NCI-H226 (cell line): ENCODE results near the gene EGR4.
A peak's percentile ranks its signal among the peaks of the same experiment; 100 is the strongest.

Experiments used
- DNase-seq: peaks from one replicate; pipeline ENCODE4 v3.0.0-alpha.2; 2015

Gene EGR4

DNA sequence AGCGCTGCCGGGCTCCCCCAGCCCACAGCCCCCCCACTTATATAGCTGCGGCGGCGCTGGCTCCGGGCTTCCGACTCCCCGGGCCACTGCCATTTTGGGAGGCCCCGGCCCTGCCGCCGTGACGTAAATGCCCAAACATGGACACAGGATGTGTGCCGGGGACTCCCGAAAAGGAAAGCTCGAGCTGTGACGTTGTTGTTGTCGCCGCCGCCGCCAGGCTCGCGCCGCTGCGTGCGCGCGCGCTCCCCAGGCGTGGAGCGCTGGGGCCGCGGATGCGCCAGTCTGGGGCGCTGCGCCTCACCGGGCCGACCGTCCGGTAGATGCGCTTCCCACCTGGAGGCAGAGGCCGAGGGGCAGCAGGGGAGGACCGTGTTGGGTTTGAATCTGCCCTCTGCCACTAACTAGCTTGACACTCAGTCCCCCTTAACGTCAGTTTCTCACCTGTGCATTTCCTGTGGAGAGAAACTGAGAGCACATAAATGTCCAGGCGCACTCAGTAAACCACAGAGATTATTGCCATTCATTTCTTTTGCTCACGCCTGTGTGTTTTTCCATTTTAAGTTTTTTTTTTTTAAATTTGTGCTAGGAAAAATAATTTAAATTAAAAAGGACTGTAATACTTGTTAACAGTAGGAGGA lies at the start of gene EGR4:
TSS of gene EGR4 (minus strand) at position 15 of the 638 bp plus-strand sequence. CDS start 231 bp downstream, outside the sequence.
- no peak for DNase-seq

DNA sequence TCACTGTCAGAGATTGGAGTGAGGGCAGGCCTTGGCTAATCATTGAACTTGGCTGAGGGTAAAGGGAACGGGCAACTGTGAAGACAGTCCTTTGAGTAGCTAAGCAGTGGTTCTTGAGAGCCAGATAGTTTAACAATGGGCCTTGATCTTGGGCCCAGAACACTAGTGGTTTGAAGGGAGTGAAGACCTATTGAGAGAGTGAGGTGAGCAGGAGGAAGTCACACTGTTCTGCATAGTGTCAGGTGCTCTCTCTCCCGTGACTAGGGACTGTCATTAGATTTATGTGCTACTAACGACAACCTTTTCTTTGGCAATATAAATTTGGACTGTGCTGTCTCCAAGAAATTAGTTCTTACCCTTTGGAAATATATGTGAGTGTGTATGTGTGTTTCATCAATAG lies 47.7 kb upstream of the EGR4 start:
- no peak for DNase-seq

- no peak for DNase-seq
Observed at GRCh38 chr2:73339201-73339600, 45.9 kb upstream of the EGR4 start.

DNA sequence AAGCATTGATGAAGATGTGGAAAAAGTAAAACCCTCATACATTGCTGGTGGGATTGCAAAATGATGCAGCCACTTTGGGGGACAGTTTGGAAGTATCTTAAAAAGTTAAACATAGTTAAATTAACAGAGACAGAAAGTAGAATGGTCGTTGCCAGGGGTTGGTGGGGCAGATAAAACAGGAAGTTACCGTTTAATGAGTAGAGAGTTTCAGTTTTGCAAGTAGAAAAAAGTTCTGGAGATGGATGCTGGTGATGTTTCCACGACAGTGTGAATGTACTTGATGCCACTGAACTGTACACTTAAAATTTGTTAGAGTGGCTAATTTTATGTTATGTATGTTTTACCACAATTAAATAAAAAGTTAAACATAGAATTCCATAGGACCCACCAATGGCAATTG lies 44.5 kb upstream of the EGR4 start:
- no peak for DNase-seq

GRCh38 chr2:73334620-73335019 lies 41.3 kb upstream of the EGR4 start:
- DNase-seq = no peak

DNA sequence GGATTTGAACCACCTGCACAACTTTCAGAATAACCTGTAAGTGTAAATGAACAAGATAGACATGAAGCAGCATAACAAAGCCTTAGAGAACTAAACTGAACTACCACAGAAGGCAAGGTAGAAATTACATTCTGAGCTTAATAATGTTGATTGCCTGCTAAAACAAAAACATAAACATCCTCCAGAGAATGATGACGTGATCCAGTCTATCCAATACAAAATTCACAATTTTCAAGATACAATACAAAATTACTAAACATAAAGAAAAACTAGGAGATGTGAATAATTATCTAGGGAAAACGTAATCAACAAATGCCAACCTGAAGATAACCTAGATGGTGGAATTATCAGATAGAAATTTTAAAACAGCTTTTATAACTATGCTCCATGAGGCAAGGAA lies 40.7 kb upstream of the EGR4 start:
- DNase-seq = no peak

- no peak for DNase-seq
Observed at GRCh38 chr2:73333564-73333963, 40.2 kb upstream of the EGR4 start.

DNA sequence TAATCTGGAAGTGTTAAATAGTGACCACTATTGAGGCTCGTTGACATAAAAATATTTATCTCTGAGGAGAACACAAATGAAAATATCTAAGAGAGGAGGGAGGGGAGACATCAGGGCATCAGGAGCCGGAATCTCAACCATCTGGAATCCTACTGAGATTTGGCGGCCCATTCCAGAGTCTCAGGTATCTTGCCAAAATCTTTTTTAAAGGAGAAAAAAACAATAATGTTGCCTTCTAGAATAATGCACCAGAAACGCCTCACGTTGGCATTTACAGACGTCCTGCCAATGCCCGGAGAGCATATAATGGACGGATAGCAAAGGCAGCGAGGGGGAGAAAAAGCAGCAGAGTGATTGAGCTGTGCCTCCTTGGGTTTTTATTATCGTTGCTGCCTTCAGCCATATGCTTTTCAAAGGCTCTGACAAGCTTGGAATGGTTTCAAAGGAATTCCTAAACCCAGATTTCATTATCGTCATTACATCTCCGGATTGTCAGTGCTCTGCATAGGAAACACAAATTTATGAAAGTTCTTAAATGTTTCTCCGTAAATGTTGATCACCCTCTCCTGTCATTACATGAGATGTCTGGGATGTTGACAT lies 30.9 kb upstream of the EGR4 start:
- no peak for DNase-seq

- no peak for DNase-seq
Observed at GRCh38 chr2:73323551-73323950, 30.2 kb upstream of the EGR4 start.

DNA sequence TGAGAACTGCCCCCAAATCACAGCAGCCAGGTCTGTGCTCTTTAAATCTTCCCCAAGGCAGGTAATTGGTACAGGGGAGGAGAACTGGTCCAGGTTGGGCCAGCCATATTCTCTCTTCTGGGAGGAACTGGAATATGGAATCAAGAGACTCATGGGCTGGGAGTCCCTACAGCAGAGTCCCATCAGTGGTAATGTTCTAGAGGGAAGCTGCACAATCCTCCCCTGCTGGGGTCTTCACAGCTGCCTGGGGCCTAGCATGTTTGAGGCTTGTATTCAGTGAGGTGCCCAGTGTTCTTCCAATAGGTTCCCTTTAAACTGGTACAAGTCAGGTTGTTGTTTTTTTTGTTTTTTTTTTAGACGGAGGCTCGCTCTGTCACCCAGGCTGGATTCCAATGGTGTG lies 21.1 kb upstream of the EGR4 start:
- DNase-seq = no peak

GRCh38 chr2:73307720-73308119 lies 14.4 kb upstream of the EGR4 start:
- no peak for DNase-seq

GRCh38 chr2:73301636-73302035 lies 8.3 kb upstream of the EGR4 start:
- DNase-seq = no peak

- no peak for DNase-seq
Observed at GRCh38 chr2:73300926-73301325, 7.6 kb upstream of the EGR4 start.

GRCh38 chr2:73297586-73297985 lies 4.2 kb upstream of the EGR4 start:
- no peak for DNase-seq

- no peak for DNase-seq
Observed at GRCh38 chr2:73297151-73297559, 3.8 kb upstream of the EGR4 start.

GRCh38 chr2:73295751-73296400 lies 2.5 kb upstream of the EGR4 start:
- peak; percentile 62 for DNase-seq

GRCh38 chr2:73294239-73294638 lies 891 bp upstream of the EGR4 start:
- no peak for DNase-seq

GRCh38 chr2:73292906-73293533 lies 328 bp downstream of the EGR4 start:
- DNase-seq = no peak

- DNase-seq = no peak
Observed at GRCh38 chr2:73292316-73292905, 937 bp downstream of the EGR4 start.

GRCh38 chr2:73291461-73292315 lies 1.7 kb downstream of the EGR4 start:
- DNase-seq = no peak

DNA sequence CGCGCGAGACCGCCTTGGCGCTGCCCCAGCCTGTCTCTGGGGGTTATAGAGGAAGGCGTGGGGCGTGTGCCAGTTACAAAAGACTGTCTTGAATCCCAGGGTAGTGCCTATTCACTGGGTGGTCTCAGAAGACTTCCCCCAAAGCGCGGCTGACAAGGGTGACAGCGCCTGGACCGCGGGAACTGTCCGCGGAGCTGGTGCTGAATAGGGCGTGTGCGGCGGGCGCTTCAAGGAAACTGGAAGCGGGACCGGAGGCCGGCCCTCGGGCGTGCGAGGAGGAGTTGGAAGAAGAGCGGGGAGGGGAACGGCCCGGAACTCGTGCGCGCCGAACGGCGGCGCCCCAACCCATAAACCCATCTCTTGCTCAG lies 2.3 kb downstream of the EGR4 start:
- peak; percentile 43 for DNase-seq

DNA sequence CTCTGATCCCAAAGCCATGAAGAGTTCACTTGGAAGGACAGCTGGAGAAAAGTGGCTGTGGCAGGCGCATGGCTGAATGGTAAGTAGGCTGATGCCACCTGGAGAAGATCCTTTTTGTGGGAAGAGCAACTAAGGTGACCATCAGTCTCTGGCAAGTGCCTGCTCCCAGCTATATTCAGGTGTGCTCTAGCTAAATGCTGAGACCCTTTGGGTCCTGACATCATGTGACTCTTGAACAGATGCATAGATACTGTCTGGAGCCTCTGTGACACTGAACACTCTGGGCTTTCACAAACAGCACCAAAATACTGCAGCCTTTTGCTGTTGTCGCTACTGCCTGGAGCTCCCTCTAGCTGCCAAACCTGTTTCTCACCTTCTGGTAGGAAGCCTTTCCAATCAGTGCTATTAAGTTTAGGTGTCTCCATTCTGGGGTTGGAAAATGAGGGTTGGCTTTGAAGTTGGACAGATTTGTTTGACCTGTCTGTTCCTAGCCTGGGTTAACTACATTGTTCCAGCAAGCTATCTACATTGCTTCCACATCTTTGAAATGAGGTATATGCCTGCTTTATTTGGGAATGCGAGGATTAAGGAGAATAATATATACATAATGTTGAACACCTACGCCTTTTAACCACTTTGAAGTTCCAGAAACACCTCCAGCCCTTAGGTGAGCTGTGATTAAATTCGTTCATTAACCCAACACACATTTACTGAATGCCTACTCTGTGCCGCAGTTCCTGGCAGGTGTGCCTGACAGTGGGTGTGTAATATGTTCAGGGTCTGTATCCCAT lies 3.1 kb downstream of the EGR4 start:
- DNase-seq = no peak
